Adipocyte (in vitro differentiated cells): Measurements from ENCODE around the gene CSMD2.

Experiments used
- DNase-seq: peaks from one replicate; pipeline ENCODE4 v3.0.0-alpha.2; 2015; ENCODE audit warnings: low read depth
- H3K27me3 ChIP-seq: replicated peaks from 2 replicates; pipeline ENCODE4 v1.7.0; 2013; ENCODE audit warnings: mild to moderate bottlenecking, low read length, moderate library complexity; ENCODE audit not compliant: control insufficient read depth, insufficient read depth
- H3K36me3 ChIP-seq: 2 replicates; pipeline ENCODE4 v1.7.0; 2013; ENCODE audit warnings: low read length, mild to moderate bottlenecking, moderate library complexity; ENCODE audit not compliant: control insufficient read depth, insufficient read depth, severe bottlenecking
- H3K4me1 ChIP-seq: 2 replicates; pipeline ENCODE4 v1.7.0; 2013; ENCODE audit warnings: mild to moderate bottlenecking, low read length, moderate library complexity; ENCODE audit not compliant: control insufficient read depth, insufficient read depth
- H3K4me3 ChIP-seq: 2 replicates; pipeline ENCODE4 v1.7.0; 2013; ENCODE audit warnings: mild to moderate bottlenecking, low read length, moderate library complexity
- H3K9ac ChIP-seq: 2 replicates; pipeline ENCODE4 v1.7.0; 2013; ENCODE audit warnings: mild to moderate bottlenecking, low read length, moderate library complexity
- H3K9me3 ChIP-seq: 2 replicates; pipeline ENCODE4 v1.7.0; 2013; ENCODE audit warnings: mild to moderate bottlenecking, low read length, moderate library complexity; ENCODE audit not compliant: control insufficient read depth

CSMD2 gene

GRCh38 chr1:33723251-33723650, 441.8 kb downstream of the CSMD2 start:
- DNase-seq: no peak
- Histone ChIP-seq H3K9me3 (no peaks in the 10 kb centered on the region), H3K36me3 (no peaks in the 10 kb centered on the region), H3K9ac (no peak overlapping the region), H3K4me3 (no peak overlapping the region), H3K4me1 (no peaks in the 10 kb centered on the region), H3K27me3 (no peaks in the 10 kb centered on the region)

GRCh38 chr1:33721301-33721815, 443.7 kb downstream of the CSMD2 start:
- no peaks in the 10 kb centered on the region for H3K9me3 ChIP-seq
- no peak for DNase-seq
- H3K27me3 ChIP-seq: no peaks in the 10 kb centered on the region
- H3K4me1 ChIP-seq: no peaks in the 10 kb centered on the region
- peaks cover 1% of the 10 kb centered on the region for H3K36me3 ChIP-seq
- H3K4me3 ChIP-seq: no peak overlapping the region
- no peak overlapping the region for H3K9ac ChIP-seq

- no peaks in the 10 kb centered on the region for H3K4me1 ChIP-seq
- no peak overlapping the region for H3K4me3 ChIP-seq
- H3K27me3 ChIP-seq: no peaks in the 10 kb centered on the region
- H3K36me3 ChIP-seq: peaks cover 12% of the 10 kb centered on the region
- no peaks in the 10 kb centered on the region for H3K9me3 ChIP-seq
- H3K9ac ChIP-seq: no peak overlapping the region
- DNase-seq: peak; percentile 27
Measured at GRCh38 chr1:33719771-33720670, 445.0 kb downstream of the CSMD2 start.

- Histone ChIP-seq H3K27me3 (no peaks in the 10 kb centered on the region), H3K4me1 (no peaks in the 10 kb centered on the region), H3K9ac (no peak overlapping the region), H3K4me3 (no peak overlapping the region), H3K9me3 (no peaks in the 10 kb centered on the region), H3K36me3 (peaks cover 15% of the 10 kb centered on the region)
- no peak for DNase-seq
Measured at GRCh38 chr1:33719326-33719725, 445.7 kb downstream of the CSMD2 start.

GRCh38 chr1:33718186-33718585, 446.8 kb downstream of the CSMD2 start:
- no peaks in the 10 kb centered on the region for H3K9me3 ChIP-seq
- DNase-seq: no peak

GRCh38 chr1:33716976-33717688, 447.9 kb downstream of the CSMD2 start:
- Histone ChIP-seq H3K36me3 (peaks cover 19% of the 10 kb centered on the region), H3K9me3 (no peaks in the 10 kb centered on the region), H3K4me1 (no peaks in the 10 kb centered on the region), H3K27me3 (no peaks in the 10 kb centered on the region), H3K4me3 (no peak overlapping the region), H3K9ac (no peak overlapping the region)
- no peak for DNase-seq

More at GRCh38 chr1:33718186-33718585, 446.8 kb downstream of the CSMD2 start:
- Histone ChIP-seq H3K27me3 (no peaks in the 10 kb centered on the region), H3K4me3 (no peak overlapping the region), H3K9ac (no peak overlapping the region), H3K4me1 (no peaks in the 10 kb centered on the region), H3K36me3 (peaks cover 19% of the 10 kb centered on the region)

GRCh38 chr1:33715195-33715811, 449.7 kb downstream of the CSMD2 start:
- Histone ChIP-seq H3K9ac (no peak overlapping the region), H3K4me3 (no peak overlapping the region), H3K27me3 (no peaks in the 10 kb centered on the region), H3K9me3 (no peaks in the 10 kb centered on the region), H3K36me3 (peaks cover 19% of the 10 kb centered on the region), H3K4me1 (peaks cover 5% of the 10 kb centered on the region)
- DNase-seq: no peak

GRCh38 chr1:33714421-33714820, 450.6 kb downstream of the CSMD2 start:
- no peak for DNase-seq
- H3K4me3 ChIP-seq: no peak overlapping the region
- H3K36me3 ChIP-seq: peaks cover 19% of the 10 kb centered on the region
- no peaks in the 10 kb centered on the region for H3K9me3 ChIP-seq
- no peaks in the 10 kb centered on the region for H3K27me3 ChIP-seq
- H3K9ac ChIP-seq: no peak overlapping the region
- H3K4me1 ChIP-seq: peaks cover 13% of the 10 kb centered on the region

- no peak for DNase-seq
- Histone ChIP-seq H3K9ac (no peak overlapping the region), H3K4me3 (no peak overlapping the region), H3K36me3 (peaks cover 19% of the 10 kb centered on the region), H3K27me3 (no peaks in the 10 kb centered on the region), H3K4me1 (peaks cover 15% of the 10 kb centered on the region), H3K9me3 (no peaks in the 10 kb centered on the region)
Measured at GRCh38 chr1:33713058-33713877, 451.8 kb downstream of the CSMD2 start.

GRCh38 chr1:33712186-33712585, 452.8 kb downstream of the CSMD2 start:
- DNase-seq: no peak
- Histone ChIP-seq H3K9ac (no peak overlapping the region), H3K4me3 (no peak overlapping the region), H3K9me3 (no peaks in the 10 kb centered on the region), H3K27me3 (no peaks in the 10 kb centered on the region), H3K36me3 (peaks cover 19% of the 10 kb centered on the region), H3K4me1 (peaks cover 15% of the 10 kb centered on the region)
